ENCODE measurements around the gene ERCC6L2.

The ERCC6L2 gene

GRCh38 chr9:95989297-95989696 is 113.8 kb downstream of the ERCC6L2 start:
- H3K18ac ChIP-seq (ENCODE audit: low read length), result no peak overlapping the region
- no peak overlapping the region for H3K9ac ChIP-seq (ENCODE audit: low read length)
- no peak overlapping the region for H3K4ac ChIP-seq (ENCODE audit: low read depth, low read length)
- no peak overlapping the region for H3K56ac ChIP-seq (ENCODE audit: low read length)
- no peak overlapping the region for H2BK120ac ChIP-seq (ENCODE audit: low read depth, low read length)
- H3K4me3 ChIP-seq (ENCODE audit: low read length), result no peak overlapping the region
- H3K79me1 ChIP-seq (ENCODE audit: low read length), result no peaks in the 10 kb centered on the region
- peaks cover 3% of the 10 kb centered on the region for H3K4me1 ChIP-seq (ENCODE audit: control insufficient read depth, low read depth, low read length)
- H3K27ac ChIP-seq (ENCODE audit: low read depth, low read length), result no peak overlapping the region
- no CpG with 5 or more reads among the region's 1 CpG for WGBS (ENCODE audit: extremely low coverage, insufficient coverage, low lambda C conversion rate)
- H3K23ac ChIP-seq (ENCODE audit: low read length), result no peak overlapping the region
- no peak overlapping the region for H2BK15ac ChIP-seq (replicated peaks; ENCODE audit: low read depth)
- no peaks in the 10 kb centered on the region for H3K79me2 ChIP-seq (ENCODE audit: control insufficient read depth, insufficient read depth, low read length)
- H4K5ac ChIP-seq (ENCODE audit: low read length), result no peak overlapping the region
- DNase-seq, result no peak
- no peak overlapping the region for H2BK5ac ChIP-seq (ENCODE audit: low read length)
- H3K27me3 ChIP-seq (ENCODE audit: insufficient read depth, low read length, poor library complexity), result no peaks in the 10 kb centered on the region
- H4K8ac ChIP-seq (ENCODE audit: low read depth, low read length), result no peak overlapping the region
- H3K4me2 ChIP-seq (ENCODE audit: low read length), result no peak overlapping the region
- no peaks in the 10 kb centered on the region for H3K36me3 ChIP-seq (ENCODE audit: control insufficient read depth, insufficient read depth, low read length)
- no peak overlapping the region for H2AK5ac ChIP-seq (ENCODE audit: low read length)

DNA sequence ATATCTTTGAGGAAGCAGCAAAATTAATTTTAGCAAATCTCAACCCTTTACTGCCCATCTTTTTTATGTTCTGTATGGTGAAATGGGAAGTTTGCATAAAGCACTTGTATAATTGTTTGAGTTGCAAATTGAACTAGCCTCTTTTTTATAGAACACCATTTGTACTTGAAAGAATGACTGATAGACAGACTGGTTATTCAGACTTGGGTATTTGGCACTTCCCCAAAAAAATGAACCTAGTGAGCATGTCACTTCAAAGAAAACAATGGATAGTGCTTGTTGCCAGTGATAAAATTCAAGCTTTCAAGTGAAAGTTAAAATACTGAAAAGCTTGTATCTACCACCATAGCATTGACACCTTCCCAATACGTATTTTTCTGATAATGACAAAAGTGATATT is 115.8 kb downstream of the ERCC6L2 start:
- Histone ChIP-seq H3K56ac (ENCODE audit: low read length) (no peak overlapping the region), H3K4me1 (ENCODE audit: control insufficient read depth, low read depth, low read length) (peaks cover 3% of the 10 kb centered on the region), H3K27me3 (ENCODE audit: insufficient read depth, low read length, poor library complexity) (no peaks in the 10 kb centered on the region), H3K4me3 (ENCODE audit: low read length) (no peak overlapping the region), H2AK5ac (ENCODE audit: low read length) (no peak overlapping the region), H2BK15ac (replicated peaks; ENCODE audit: low read depth) (no peak overlapping the region), H3K79me2 (ENCODE audit: control insufficient read depth, insufficient read depth, low read length) (no peaks in the 10 kb centered on the region), H3K23ac (ENCODE audit: low read length) (no peak overlapping the region), H3K4ac (ENCODE audit: low read depth, low read length) (no peak overlapping the region), H3K36me3 (ENCODE audit: control insufficient read depth, insufficient read depth, low read length) (no peaks in the 10 kb centered on the region), H4K5ac (ENCODE audit: low read length) (no peak overlapping the region), H2BK120ac (ENCODE audit: low read depth, low read length) (no peak overlapping the region), H3K79me1 (ENCODE audit: low read length) (no peaks in the 10 kb centered on the region), H3K18ac (ENCODE audit: low read length) (no peak overlapping the region), H2BK5ac (ENCODE audit: low read length) (no peak overlapping the region), H4K8ac (ENCODE audit: low read depth, low read length) (no peak overlapping the region), H3K27ac (ENCODE audit: low read depth, low read length) (no peak overlapping the region), H3K9ac (ENCODE audit: low read length) (no peak overlapping the region), H3K4me2 (ENCODE audit: low read length) (no peak overlapping the region)
- no CpG with 5 or more reads among the region's 1 CpG for WGBS (ENCODE audit: extremely low coverage, insufficient coverage, low lambda C conversion rate)
- DNase-seq, result no peak

DNA sequence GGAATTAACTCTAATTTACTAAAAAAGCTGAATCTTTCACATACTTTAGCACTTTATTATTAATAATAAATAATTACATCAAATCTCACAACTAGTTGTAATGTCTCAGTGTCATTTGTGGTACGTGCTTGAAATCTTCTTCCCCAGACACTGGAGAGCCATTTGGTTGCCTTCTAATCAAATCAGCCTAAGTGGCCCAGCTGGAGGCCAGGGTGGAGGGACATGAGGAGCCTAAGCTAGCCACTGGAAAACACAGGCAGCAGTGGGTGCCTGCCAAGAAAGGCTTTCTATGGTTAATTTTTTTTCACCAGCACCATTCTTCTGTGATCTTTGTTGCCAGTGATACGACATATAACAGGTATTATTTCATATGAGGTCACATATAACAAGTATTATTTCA is 117.0 kb downstream of the ERCC6L2 start:
- no CpG with 5 or more reads among the region's 2 CpGs for WGBS (ENCODE audit: extremely low coverage, insufficient coverage, low lambda C conversion rate)
- Histone ChIP-seq H4K8ac (ENCODE audit: low read depth, low read length) (no peak overlapping the region), H4K5ac (ENCODE audit: low read length) (no peak overlapping the region), H3K4me3 (ENCODE audit: low read length) (no peak overlapping the region), H3K23ac (ENCODE audit: low read length) (no peak overlapping the region), H2BK5ac (ENCODE audit: low read length) (no peak overlapping the region), H3K36me3 (ENCODE audit: control insufficient read depth, insufficient read depth, low read length) (no peaks in the 10 kb centered on the region), H3K27me3 (ENCODE audit: insufficient read depth, low read length, poor library complexity) (no peaks in the 10 kb centered on the region), H3K4me1 (ENCODE audit: control insufficient read depth, low read depth, low read length) (peaks cover 3% of the 10 kb centered on the region), H3K4ac (ENCODE audit: low read depth, low read length) (no peak overlapping the region), H3K4me2 (ENCODE audit: low read length) (no peak overlapping the region), H3K18ac (ENCODE audit: low read length) (no peak overlapping the region), H3K56ac (ENCODE audit: low read length) (no peak overlapping the region), H3K9ac (ENCODE audit: low read length) (no peak overlapping the region), H2AK5ac (ENCODE audit: low read length) (no peak overlapping the region), H2BK120ac (ENCODE audit: low read depth, low read length) (no peak overlapping the region), H3K79me2 (ENCODE audit: control insufficient read depth, insufficient read depth, low read length) (no peaks in the 10 kb centered on the region), H2BK15ac (replicated peaks; ENCODE audit: low read depth) (no peak overlapping the region), H3K79me1 (ENCODE audit: low read length) (no peaks in the 10 kb centered on the region), H3K27ac (ENCODE audit: low read depth, low read length) (no peak overlapping the region)
- DNase-seq, result peak; percentile 65

GRCh38 chr9:95993337-95993736 is 117.8 kb downstream of the ERCC6L2 start:
- no peak overlapping the region for H2BK15ac ChIP-seq (replicated peaks; ENCODE audit: low read depth)
- no peak overlapping the region for H3K56ac ChIP-seq (ENCODE audit: low read length)
- H3K4ac ChIP-seq (ENCODE audit: low read depth, low read length), result no peak overlapping the region
- WGBS (ENCODE audit: extremely low coverage, insufficient coverage, low lambda C conversion rate), result no CpG with 5 or more reads among the region's 3 CpGs
- H3K9ac ChIP-seq (ENCODE audit: low read length), result no peak overlapping the region
- H4K5ac ChIP-seq (ENCODE audit: low read length), result no peak overlapping the region
- H3K27ac ChIP-seq (ENCODE audit: low read depth, low read length), result no peak overlapping the region
- no peaks in the 10 kb centered on the region for H3K36me3 ChIP-seq (ENCODE audit: control insufficient read depth, insufficient read depth, low read length)
- no peak overlapping the region for H3K4me3 ChIP-seq (ENCODE audit: low read length)
- H2AK5ac ChIP-seq (ENCODE audit: low read length), result no peak overlapping the region
- no peak for DNase-seq
- no peak overlapping the region for H3K18ac ChIP-seq (ENCODE audit: low read length)
- no peak overlapping the region for H2BK5ac ChIP-seq (ENCODE audit: low read length)
- no peak overlapping the region for H4K8ac ChIP-seq (ENCODE audit: low read depth, low read length)
- H3K79me2 ChIP-seq (ENCODE audit: control insufficient read depth, insufficient read depth, low read length), result no peaks in the 10 kb centered on the region
- no peaks in the 10 kb centered on the region for H3K79me1 ChIP-seq (ENCODE audit: low read length)
- no peak overlapping the region for H3K4me2 ChIP-seq (ENCODE audit: low read length)
- H3K23ac ChIP-seq (ENCODE audit: low read length), result no peak overlapping the region
- H2BK120ac ChIP-seq (ENCODE audit: low read depth, low read length), result no peak overlapping the region
- peaks cover 3% of the 10 kb centered on the region for H3K4me1 ChIP-seq (ENCODE audit: control insufficient read depth, low read depth, low read length)
- no peaks in the 10 kb centered on the region for H3K27me3 ChIP-seq (ENCODE audit: insufficient read depth, low read length, poor library complexity)

DNA sequence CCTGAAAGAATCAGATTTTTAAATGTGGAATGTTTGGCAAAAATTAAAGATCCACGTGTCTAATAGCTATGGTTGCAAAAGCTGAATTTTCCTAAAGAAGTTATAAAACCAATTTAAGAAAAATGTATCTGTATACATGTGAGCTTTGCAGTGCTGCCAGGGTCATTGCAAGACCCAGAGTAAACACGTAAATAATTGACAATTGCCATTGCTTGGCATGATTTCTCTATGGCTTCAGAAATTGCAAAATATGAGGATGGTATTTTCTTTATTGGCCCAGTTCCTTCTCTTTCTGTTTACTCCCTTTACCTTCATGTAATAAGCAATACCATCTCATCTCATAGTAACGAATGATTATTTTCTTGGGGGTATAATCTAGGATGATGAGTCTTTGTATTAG is 123.9 kb downstream of the ERCC6L2 start:
- no peak overlapping the region for H3K9ac ChIP-seq (ENCODE audit: low read length)
- no peaks in the 10 kb centered on the region for H3K4me1 ChIP-seq (ENCODE audit: control insufficient read depth, low read depth, low read length)
- no peaks in the 10 kb centered on the region for H3K27me3 ChIP-seq (ENCODE audit: insufficient read depth, low read length, poor library complexity)
- H3K27ac ChIP-seq (ENCODE audit: low read depth, low read length), result no peak overlapping the region
- no peak overlapping the region for H2AK5ac ChIP-seq (ENCODE audit: low read length)
- no CpG with 5 or more reads among the region's 3 CpGs for WGBS (ENCODE audit: extremely low coverage, insufficient coverage, low lambda C conversion rate)
- H3K18ac ChIP-seq (ENCODE audit: low read length), result no peak overlapping the region
- H4K8ac ChIP-seq (ENCODE audit: low read depth, low read length), result no peak overlapping the region
- H3K79me2 ChIP-seq (ENCODE audit: control insufficient read depth, insufficient read depth, low read length), result no peaks in the 10 kb centered on the region
- no peak overlapping the region for H3K56ac ChIP-seq (ENCODE audit: low read length)
- H3K4ac ChIP-seq (ENCODE audit: low read depth, low read length), result no peak overlapping the region
- no peak for DNase-seq
- H4K5ac ChIP-seq (ENCODE audit: low read length), result no peak overlapping the region
- no peak overlapping the region for H3K4me2 ChIP-seq (ENCODE audit: low read length)
- no peak overlapping the region for H3K4me3 ChIP-seq (ENCODE audit: low read length)
- no peaks in the 10 kb centered on the region for H3K36me3 ChIP-seq (ENCODE audit: control insufficient read depth, insufficient read depth, low read length)
- no peaks in the 10 kb centered on the region for H3K79me1 ChIP-seq (ENCODE audit: low read length)
- H2BK15ac ChIP-seq (replicated peaks; ENCODE audit: low read depth), result no peak overlapping the region
- H2BK5ac ChIP-seq (ENCODE audit: low read length), result no peak overlapping the region
- no peak overlapping the region for H3K23ac ChIP-seq (ENCODE audit: low read length)
- no peak overlapping the region for H2BK120ac ChIP-seq (ENCODE audit: low read depth, low read length)

- DNase-seq, result no peak
- Histone ChIP-seq H4K8ac (ENCODE audit: low read depth, low read length) (no peak overlapping the region), H4K5ac (ENCODE audit: low read length) (no peak overlapping the region), H3K56ac (ENCODE audit: low read length) (no peak overlapping the region), H3K27ac (ENCODE audit: low read depth, low read length) (no peak overlapping the region), H3K79me1 (ENCODE audit: low read length) (no peaks in the 10 kb centered on the region), H2BK5ac (ENCODE audit: low read length) (no peak overlapping the region), H3K4ac (ENCODE audit: low read depth, low read length) (no peak overlapping the region), H3K18ac (ENCODE audit: low read length) (no peak overlapping the region), H2AK5ac (ENCODE audit: low read length) (no peak overlapping the region), H3K79me2 (ENCODE audit: control insufficient read depth, insufficient read depth, low read length) (no peaks in the 10 kb centered on the region), H3K36me3 (ENCODE audit: control insufficient read depth, insufficient read depth, low read length) (no peaks in the 10 kb centered on the region), H3K23ac (ENCODE audit: low read length) (no peak overlapping the region), H3K27me3 (ENCODE audit: insufficient read depth, low read length, poor library complexity) (no peaks in the 10 kb centered on the region), H2BK120ac (ENCODE audit: low read depth, low read length) (no peak overlapping the region), H3K4me1 (ENCODE audit: control insufficient read depth, low read depth, low read length) (no peaks in the 10 kb centered on the region), H3K9ac (ENCODE audit: low read length) (no peak overlapping the region), H3K4me3 (ENCODE audit: low read length) (no peak overlapping the region), H2BK15ac (replicated peaks; ENCODE audit: low read depth) (no peak overlapping the region), H3K4me2 (ENCODE audit: low read length) (no peak overlapping the region)
- no CpG with 5 or more reads among the region's 2 CpGs for WGBS (ENCODE audit: extremely low coverage, insufficient coverage, low lambda C conversion rate)
These were observed 128.9 kb downstream of the ERCC6L2 start for GRCh38 chr9:96004379-96004778.
